Duodenal mucosa (tissue), 2 donors: ENCODE measurements around the gene COMMD1.

Source experiments
- H3K27ac ChIP-seq: one replicate; pipeline ENCODE4 v1.7.0; 2013; ENCODE audit warnings: low read depth, low read length
- H3K27me3 ChIP-seq, 2 donors: one replicate each; pipeline ENCODE4 v1.7.0; 2013; ENCODE audit warnings: low read length in 2 of 2, control low read depth in 1 of 2; ENCODE audit not compliant: insufficient read depth in 2 of 2, control insufficient read depth in 1 of 2
- H3K36me3 ChIP-seq, 2 donors: one replicate each; pipeline ENCODE4 v1.7.0; 2013; ENCODE audit warnings: low read length in 2 of 2, control low read depth in 1 of 2; ENCODE audit not compliant: insufficient read depth in 2 of 2, control insufficient read depth in 1 of 2
- H3K4me1 ChIP-seq, 2 donors: one replicate each; pipeline ENCODE4 v1.7.0; 2013; ENCODE audit warnings: low read length in 2 of 2, control low read depth in 1 of 2; ENCODE audit not compliant: insufficient read depth in 2 of 2, control insufficient read depth in 1 of 2
- H3K4me3 ChIP-seq, 2 donors: one replicate each; pipeline ENCODE4 v1.7.0; 2013; ENCODE audit warnings: low read length in 2 of 2, low read depth in 1 of 2
- H3K9ac ChIP-seq, 2 donors: one replicate each; pipeline ENCODE4 v1.7.0; 2013; ENCODE audit warnings: low read length in 2 of 2, low read depth in 1 of 2
- H3K9me3 ChIP-seq, 2 donors: one replicate each; pipeline ENCODE4 v1.7.0; 2013; ENCODE audit warnings: low read length in 2 of 2, control low read depth in 1 of 2; ENCODE audit not compliant: control insufficient read depth in 1 of 2

COMMD1 gene

GRCh38 chr2:62055724-62056336 is 150.4 kb downstream of the COMMD1 start:
- Histone ChIP-seq H3K4me3 (no peak overlapping the region), H3K4me1 (no peaks in the 10 kb centered on the region), H3K9ac (no peak overlapping the region), H3K9me3 (no peaks in the 10 kb centered on the region), H3K27me3 (no peaks in the 10 kb centered on the region), H3K36me3 (no peaks in the 10 kb centered on the region), H3K27ac (no peak overlapping the region)

DNA sequence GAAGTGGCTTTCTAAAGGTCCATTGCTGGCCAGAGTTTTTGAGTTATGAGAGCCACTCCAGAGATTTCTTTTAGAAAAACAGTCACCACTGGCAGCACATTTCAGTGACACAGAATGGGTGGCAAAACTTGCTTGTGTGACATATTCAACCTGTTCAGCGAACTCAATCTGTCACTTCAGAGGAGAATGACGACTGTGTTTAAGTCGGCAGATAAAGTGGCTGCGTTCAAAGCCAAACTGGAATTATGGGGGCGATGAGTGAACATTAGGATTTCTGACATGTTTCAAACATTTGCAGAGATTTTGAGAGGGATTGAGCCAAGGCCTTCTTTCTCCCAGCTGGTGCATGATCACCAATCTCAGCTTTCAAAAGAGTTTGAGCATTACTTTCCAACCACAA is 150.9 kb downstream of the COMMD1 start:
- no peak overlapping the region for H3K4me3 ChIP-seq
- H3K36me3 ChIP-seq = no peaks in the 10 kb centered on the region
- no peaks in the 10 kb centered on the region for H3K4me1 ChIP-seq

DNA sequence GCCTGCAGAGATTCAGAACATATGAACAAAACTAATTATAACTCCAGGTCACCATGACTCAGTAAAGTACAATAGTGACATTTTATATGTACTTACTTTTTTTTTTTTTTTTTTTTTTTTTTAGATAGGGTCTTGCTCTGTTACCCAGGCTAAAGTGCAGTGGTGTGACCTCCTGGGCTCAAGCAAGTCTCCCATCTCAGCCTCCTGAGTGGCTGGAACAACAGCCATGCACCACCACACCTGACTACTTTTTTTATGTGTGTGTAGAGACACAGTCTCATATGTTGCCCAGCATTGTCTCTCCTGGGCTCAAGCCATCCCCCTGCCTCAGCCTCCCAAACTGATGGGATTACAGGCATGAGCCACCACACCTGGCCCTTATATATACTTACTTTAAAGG is 159.8 kb downstream of the COMMD1 start:
- H3K9ac ChIP-seq = no peak overlapping the region
- H3K36me3 ChIP-seq = no peaks in the 10 kb centered on the region
- H3K27ac ChIP-seq = no peak overlapping the region
- H3K27me3 ChIP-seq = no peaks in the 10 kb centered on the region
- H3K9me3 ChIP-seq = no peaks in the 10 kb centered on the region
- no peaks in the 10 kb centered on the region for H3K4me1 ChIP-seq
- no peak overlapping the region for H3K4me3 ChIP-seq

More for the DNA sequence above, 150.9 kb downstream of the COMMD1 start:
- no peak overlapping the region for H3K9ac ChIP-seq
- H3K9me3 ChIP-seq = no peaks in the 10 kb centered on the region
- no peak overlapping the region for H3K27ac ChIP-seq
- H3K27me3 ChIP-seq = no peaks in the 10 kb centered on the region

GRCh38 chr2:62071126-62071598 is 165.7 kb downstream of the COMMD1 start:
- no peak overlapping the region for H3K9ac ChIP-seq

GRCh38 chr2:62071760-62072680 is 166.5 kb downstream of the COMMD1 start:
- no peaks in the 10 kb centered on the region for H3K4me1 ChIP-seq
- peaks cover 0 to 6% of the 10 kb centered on the region in 2 donors for H3K36me3 ChIP-seq
- H3K27ac ChIP-seq = no peak overlapping the region
- peaks cover 7% of the 10 kb centered on the region in 2 donors for H3K9me3 ChIP-seq
- H3K27me3 ChIP-seq = no peaks in the 10 kb centered on the region
- no peak overlapping the region for H3K4me3 ChIP-seq
- H3K9ac ChIP-seq = no peak overlapping the region

More at GRCh38 chr2:62071126-62071598, 165.7 kb downstream of the COMMD1 start:
- no peaks in the 10 kb centered on the region for H3K4me1 ChIP-seq
- H3K27me3 ChIP-seq = no peaks in the 10 kb centered on the region
- peaks cover 7% of the 10 kb centered on the region in 2 donors for H3K9me3 ChIP-seq
- no peak overlapping the region for H3K27ac ChIP-seq
- H3K4me3 ChIP-seq = no peak overlapping the region
- H3K36me3 ChIP-seq = peaks cover 0 to 6% of the 10 kb centered on the region in 2 donors

- Histone ChIP-seq H3K9me3 (peaks cover 7% of the 10 kb centered on the region in 2 donors), H3K27me3 (no peaks in the 10 kb centered on the region), H3K4me1 (no peaks in the 10 kb centered on the region), H3K27ac (no peak overlapping the region), H3K36me3 (peaks cover 0 to 6% of the 10 kb centered on the region in 2 donors), H3K9ac (no peak overlapping the region), H3K4me3 (no peak overlapping the region)
These were observed 168.8 kb downstream of the COMMD1 start for GRCh38 chr2:62074233-62074632.

GRCh38 chr2:62076980-62077638 is 171.6 kb downstream of the COMMD1 start:
- Histone ChIP-seq H3K9me3 (peaks cover 7% of the 10 kb centered on the region in 2 donors), H3K4me3 (no peak overlapping the region), H3K27me3 (no peaks in the 10 kb centered on the region), H3K36me3 (peaks cover 0 to 6% of the 10 kb centered on the region in 2 donors), H3K27ac (no peak overlapping the region), H3K4me1 (no peaks in the 10 kb centered on the region), H3K9ac (no peak overlapping the region)

DNA sequence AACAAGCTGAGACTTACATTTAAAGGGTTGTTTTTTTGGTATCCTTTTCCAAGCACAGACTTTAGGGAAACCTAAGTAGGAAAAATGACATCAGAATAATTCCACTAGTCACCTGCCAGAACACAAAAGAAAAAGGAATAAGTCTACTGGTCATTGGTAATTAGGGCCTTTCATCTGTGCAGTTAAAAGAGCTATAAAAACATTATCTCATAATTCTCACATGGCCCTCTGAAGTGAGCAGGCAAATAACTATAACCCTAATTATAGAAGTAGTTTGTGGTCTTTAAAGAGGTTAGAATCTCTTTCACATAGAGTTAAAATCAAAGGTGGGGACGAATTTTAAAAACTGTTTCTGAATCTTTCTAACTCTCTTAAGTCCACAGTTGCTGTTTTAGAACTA is 179.3 kb downstream of the COMMD1 start:
- H3K4me1 ChIP-seq = no peaks in the 10 kb centered on the region
- H3K4me3 ChIP-seq = no peak overlapping the region
- no peak overlapping the region for H3K27ac ChIP-seq
- no peak overlapping the region for H3K9ac ChIP-seq
- no peaks in the 10 kb centered on the region for H3K36me3 ChIP-seq
- no peaks in the 10 kb centered on the region for H3K27me3 ChIP-seq
- H3K9me3 ChIP-seq = no peaks in the 10 kb centered on the region

DNA sequence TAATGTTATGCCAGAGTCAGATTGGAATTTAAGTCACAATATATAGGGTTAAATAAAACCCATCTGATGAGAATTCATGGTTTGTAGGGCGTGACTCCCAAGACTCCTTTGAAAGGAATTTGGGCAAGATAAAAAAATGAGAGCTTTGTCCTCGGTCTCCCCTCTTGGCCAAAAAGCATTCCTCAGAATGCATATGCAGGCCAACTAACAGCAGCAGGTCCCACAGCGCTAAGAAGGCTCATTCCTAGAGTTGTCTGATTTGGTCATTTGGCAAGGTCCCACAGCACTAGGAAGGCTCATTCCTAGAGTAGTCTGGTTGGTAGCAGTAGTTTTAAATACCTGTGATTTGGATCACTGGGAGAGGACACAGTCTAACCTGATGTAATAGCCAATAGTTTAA is 184.2 kb downstream of the COMMD1 start:
- H3K27me3 ChIP-seq = no peaks in the 10 kb centered on the region
- no peak overlapping the region for H3K9ac ChIP-seq
- H3K4me3 ChIP-seq = no peak overlapping the region
- H3K36me3 ChIP-seq = no peaks in the 10 kb centered on the region
- no peaks in the 10 kb centered on the region for H3K9me3 ChIP-seq
- no peaks in the 10 kb centered on the region for H3K4me1 ChIP-seq
- no peak overlapping the region for H3K27ac ChIP-seq

GRCh38 chr2:62091471-62091870 is 186.0 kb downstream of the COMMD1 start:
- Histone ChIP-seq H3K27me3 (no peaks in the 10 kb centered on the region), H3K36me3 (no peaks in the 10 kb centered on the region), H3K4me3 (no peak overlapping the region), H3K4me1 (no peaks in the 10 kb centered on the region), H3K27ac (no peak overlapping the region), H3K9me3 (no peaks in the 10 kb centered on the region), H3K9ac (no peak overlapping the region)
